HepG2 (cell line): ENCODE measurements around the gene CD19. TPM values are rescaled to one million over a fixed set of nuclear protein-coding genes. Genes with fewer than 3 reads are reported as not detected.

ENCODE experiments used
- AHDC1 ChIP-seq: sonication (generic); formaldehyde crosslinking; IDR thresholded peaks from 2 replicates; pipeline ENCODE4 v1.5.1; 2020; ENCODE audit warnings: mild to moderate bottlenecking, missing genetic modification reagents, borderline replicate concordance
- EHMT2 ChIP-seq: fragments of 200-600 bp; sonication (generic); IDR thresholded peaks from 2 replicates; pipeline ENCODE4 v1.7.0; 2017; ENCODE audit warnings: antibody characterized with exemption, low read depth, low read length, borderline replicate concordance
- FOXM1 ChIP-seq: sonication (generic); formaldehyde crosslinking; IDR thresholded peaks from 2 replicates; pipeline ENCODE4 v1.5.0; 2020; ENCODE audit warnings: missing genetic modification reagents
- GLI4 ChIP-seq: sonication (generic); formaldehyde crosslinking; IDR thresholded peaks from 2 replicates; pipeline ENCODE4 v1.5.1; 2020; ENCODE audit warnings: missing genetic modification reagents, mild to moderate bottlenecking, moderate library complexity, borderline replicate concordance
- GTF3A ChIP-seq: sonication (generic); formaldehyde crosslinking; conservative IDR thresholded peaks from 2 replicates; pipeline ENCODE4 v1.4.0; 2020; ENCODE audit warnings: mild to moderate bottlenecking, missing genetic modification reagents
- HHEX ChIP-seq: IDR thresholded peaks from 2 replicates; pipeline ENCODE4 v1.6.1; 2016; ENCODE audit warnings: control low read depth
- HOXA7 ChIP-seq: sonication (generic); formaldehyde crosslinking; IDR thresholded peaks from 2 replicates; pipeline ENCODE4 v1.8.1; 2022; ENCODE audit warnings: mild to moderate bottlenecking, missing genetic modification reagents, moderate library complexity
- IKZF1 ChIP-seq: fragments of 450-650 bp; IDR thresholded peaks from 2 replicates; pipeline ENCODE4 v1.7.1; 2016
- MBD4 ChIP-seq: IDR thresholded peaks from 2 replicates; pipeline ENCODE4 v1.6.1; 2012; ENCODE audit warnings: low read length, inconsistent platforms, borderline replicate concordance
- MED1 ChIP-seq: sonication (generic); formaldehyde crosslinking; IDR thresholded peaks from 2 replicates; pipeline ENCODE4 v1.4.0; 2020; ENCODE audit warnings: missing genetic modification reagents
- MZF1 ChIP-seq: sonication (generic); formaldehyde crosslinking; IDR thresholded peaks from 2 replicates; pipeline ENCODE4 v1.8.1; 2023; ENCODE audit warnings: mild to moderate bottlenecking, missing genetic modification reagents, borderline replicate concordance
- PCBP2 ChIP-seq: fragments of 200-400 bp; formaldehyde crosslinking; optimal IDR thresholded peaks from 2 replicates; pipeline ENCODE3; 2018; ENCODE audit warnings: low read length, low read depth; ENCODE audit not compliant: poor library complexity, severe bottlenecking
- PRPF4 ChIP-seq: fragments of 200-400 bp; formaldehyde crosslinking; IDR thresholded peaks from 2 replicates; pipeline ENCODE4 v1.6.1; 2016; ENCODE audit warnings: low read length, low read depth; ENCODE audit not compliant: poor library complexity, severe bottlenecking
- SETDB1 ChIP-seq: sonication (generic); formaldehyde crosslinking; IDR thresholded peaks from 2 replicates; pipeline ENCODE4 v1.5.1; 2020; ENCODE audit warnings: missing genetic modification reagents, mild to moderate bottlenecking, borderline replicate concordance
- SMARCC2 ChIP-seq: fragments of 450-650 bp; IDR thresholded peaks from 2 replicates; pipeline ENCODE4 v1.6.1; 2017; ENCODE audit warnings: antibody characterized with exemption, mild to moderate bottlenecking
- TRIM24 ChIP-seq: sonication (generic); formaldehyde crosslinking; IDR thresholded peaks from 2 replicates; pipeline ENCODE4 v1.8.0; 2022; ENCODE audit warnings: mild to moderate bottlenecking, missing genetic modification reagents
- ZFP41 ChIP-seq: sonication (generic); formaldehyde crosslinking; IDR thresholded peaks from 2 replicates; pipeline ENCODE4 v1.4.0; 2020; ENCODE audit warnings: mild to moderate bottlenecking, missing genetic modification reagents, borderline replicate concordance
- ZNF33A ChIP-seq: sonication (generic); formaldehyde crosslinking; IDR thresholded peaks from 2 replicates; pipeline ENCODE4 v1.5.1; 2020; ENCODE audit warnings: missing genetic modification reagents, mild to moderate bottlenecking, moderate library complexity, borderline replicate concordance
- ZNF430 ChIP-seq: sonication (generic); formaldehyde crosslinking; IDR thresholded peaks from 2 replicates; pipeline ENCODE4 v1.9.0; 2021; ENCODE audit warnings: mild to moderate bottlenecking, missing genetic modification reagents
- ZNF776 ChIP-seq: sonication (generic); formaldehyde crosslinking; IDR thresholded peaks from 2 replicates; pipeline ENCODE4 v1.4.0; 2020; ENCODE audit warnings: mild to moderate bottlenecking, missing genetic modification reagents
- ZNF790 ChIP-seq: sonication (generic); formaldehyde crosslinking; IDR thresholded peaks from 2 replicates; pipeline ENCODE4 v1.8.0; 2022; ENCODE audit warnings: missing genetic modification reagents, mild to moderate bottlenecking, borderline replicate concordance
- polyA plus RNA-seq, 8 experiments: library from polyadenylated mRNA; depleted of rRNA in 3 of 8; stranded (reverse) in 7 of 8; unstranded in 1 of 8; fragments of >200 nt; fragmentation: Illumina TruSeq in 4 of 8; extraction: Trizol in 4 of 8; gene quantifications; 2 replicates each; pipeline versions ENCODE4 v1.2.1 to v1.2.3, GENCODE V29; 2011 to 2016; ENCODE audit warnings: low read depth in 4 of 8, missing spikeins in 1 of 8, mixed read lengths in 1 of 8; ENCODE audit not compliant: insufficient read depth in 1 of 8
- total RNA-seq, 5 experiments: library from RNA; depleted of rRNA; stranded (reverse); fragments of >200 nt; fragmentation: Illumina TruSeq; extraction: Trizol; gene quantifications; 2 replicates each; pipeline ENCODE4 v1.2.3, GENCODE V29; 2016; ENCODE audit warnings: low read depth in 1 of 5

Gene CD19
- total and polyA plus RNA-seq, 2 of the 13 experiments (the other 11 are each of a cell fraction or from before 2014, with no cell fraction given): 0.55 to 1.1 TPM

- TF ChIP-seq ZNF790 (CRISPR knock-in tag) (peak; percentile 23; the same call in 1 of the 2 replicates), TRIM24 (no peak), ZFP41 (peak; percentile 83), EHMT2 (no peak), ZNF430 (CRISPR knock-in tag) (peak; percentile 58), SETDB1 (CRISPR knock-in tag) (no peak), ZNF776 (CRISPR knock-in tag) (peak; percentile 37; the same call in 1 of the 2 replicates), SMARCC2 (peak; percentile 0; the same call in 1 of the 2 replicates), GTF3A (CRISPR knock-in tag) (peak; percentile 90; the same call in 1 of the 2 replicates), IKZF1 (no peak), PRPF4 (no peak), ZNF33A (CRISPR knock-in tag) (no peak), HHEX (CRISPR knock-in tag) (no peak), MED1 (peak; percentile 88), PCBP2 (no peak), GLI4 (peak; percentile 76; the same call in 1 of the 2 replicates), MZF1 (CRISPR knock-in tag) (no peak), FOXM1 (CRISPR knock-in tag) (no peak), MBD4 (no peak), AHDC1 (no peak; the same call in 1 of the 2 replicates), HOXA7 (CRISPR knock-in tag) (no peak)
Observed at GRCh38 chr16:28974437-28975157, 42.8 kb downstream of the CD19 start, which contains the start of gene SPNS1 (continued).
